Measurements from ENCODE around the gene NFIA. TPM values are rescaled to one million over a fixed set of nuclear protein-coding genes. Genes with fewer than 3 reads are reported as not detected.
A peak's percentile ranks its signal among the peaks of the same experiment; 100 is the strongest.
"Not testable (repeated sequence)": the region's sequence is repeated elsewhere in the genome, so short reads cannot be mapped to it uniquely, and the experiment has no call there.

NFIA gene
- total and polyA plus RNA-seq, 2 donors: 18.1 to 105 TPM

GRCh38 chr1:61125895-61126294, 43.5 kb downstream of the NFIA start:
- DNase-seq (ENCODE audit: extremely low spot score): no peak
- no peaks in the 10 kb centered on the region for H3K36me3 ChIP-seq (ENCODE audit: insufficient read depth)
- peaks cover 3% of the 10 kb centered on the region for H3K4me1 ChIP-seq (ENCODE audit: insufficient read depth)
- WGBS: 36% methylated on average over 3 of the region's 3 CpGs
- H3K27ac ChIP-seq (ENCODE audit: low read depth): no peak overlapping the region
- no peak overlapping the region for H3K4me3 ChIP-seq (ENCODE audit: low read depth, low read length)

- WGBS: 98% methylated on average over 12 of the region's 12 CpGs
- not testable (repeated sequence) for H3K4me1 ChIP-seq (ENCODE audit: insufficient read depth); H3K36me3 ChIP-seq (ENCODE audit: insufficient read depth); H3K4me3 ChIP-seq (ENCODE audit: low read depth, low read length); H3K27ac ChIP-seq (ENCODE audit: low read depth); DNase-seq (ENCODE audit: extremely low spot score)
Observed at GRCh38 chr1:61126843-61127242, 44.5 kb downstream of the NFIA start.

GRCh38 chr1:61130338-61131000, 48.1 kb downstream of the NFIA start:
- no peak for DNase-seq (ENCODE audit: extremely low spot score)
- no peaks in the 10 kb centered on the region for H3K36me3 ChIP-seq (ENCODE audit: insufficient read depth)
- no peaks in the 10 kb centered on the region for H3K4me1 ChIP-seq (ENCODE audit: insufficient read depth)
- no peak overlapping the region for H3K4me3 ChIP-seq (ENCODE audit: low read depth, low read length)
- 94% methylated on average over 6 of the region's 6 CpGs for WGBS
- H3K27ac ChIP-seq (ENCODE audit: low read depth): no peak overlapping the region

- H3K27ac ChIP-seq (ENCODE audit: low read depth): no peak overlapping the region
- no peaks in the 10 kb centered on the region for H3K36me3 ChIP-seq (ENCODE audit: insufficient read depth)
- DNase-seq (ENCODE audit: extremely low spot score): no peak
- no peak overlapping the region for H3K4me3 ChIP-seq (ENCODE audit: low read depth, low read length)
- no peaks in the 10 kb centered on the region for H3K4me1 ChIP-seq (ENCODE audit: insufficient read depth)
Observed at GRCh38 chr1:61131248-61131647, 48.9 kb downstream of the NFIA start.

DNA sequence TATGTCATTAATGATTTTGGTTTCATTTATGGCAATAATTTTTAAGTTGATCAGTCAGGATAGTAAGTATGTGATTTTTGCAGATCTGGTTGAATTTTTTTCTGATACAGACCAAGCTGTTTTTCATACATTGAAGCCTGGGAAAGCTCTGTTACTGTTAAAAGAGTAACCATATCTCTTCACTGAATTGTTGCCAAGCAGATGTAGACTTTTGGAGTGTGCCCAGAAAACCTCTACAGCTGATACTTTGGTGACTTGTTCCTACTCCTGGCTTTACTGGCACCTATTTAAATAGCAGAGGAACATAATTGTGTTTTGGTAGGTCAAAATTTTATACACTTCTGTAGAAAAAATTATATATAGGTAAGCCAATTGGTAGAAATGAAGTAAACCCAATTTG, 49.4 kb downstream of the NFIA start:
- H3K4me3 ChIP-seq (ENCODE audit: low read depth, low read length): no peak overlapping the region
- no peaks in the 10 kb centered on the region for H3K36me3 ChIP-seq (ENCODE audit: insufficient read depth)
- no peak overlapping the region for H3K27ac ChIP-seq (ENCODE audit: low read depth)
- DNase-seq (ENCODE audit: extremely low spot score): no peak
- no peaks in the 10 kb centered on the region for H3K4me1 ChIP-seq (ENCODE audit: insufficient read depth)

GRCh38 chr1:61132176-61132638, 49.8 kb downstream of the NFIA start:
- DNase-seq (ENCODE audit: extremely low spot score): no peak
- H3K27ac ChIP-seq (ENCODE audit: low read depth): peak overlapping the region; percentile 83
- WGBS: 6% methylated on average over 5 of the region's 5 CpGs
- no peaks in the 10 kb centered on the region for H3K4me1 ChIP-seq (ENCODE audit: insufficient read depth)
- H3K4me3 ChIP-seq (ENCODE audit: low read depth, low read length): peak overlapping the region; percentile 18
- H3K36me3 ChIP-seq (ENCODE audit: insufficient read depth): no peaks in the 10 kb centered on the region

GRCh38 chr1:61132645-61133334, 50.4 kb downstream of the NFIA start:
- Histone ChIP-seq H3K27ac (ENCODE audit: low read depth) (peak overlapping the region; percentile 83), H3K4me3 (ENCODE audit: low read depth, low read length) (peak overlapping the region; percentile 18), H3K36me3 (ENCODE audit: insufficient read depth) (no peaks in the 10 kb centered on the region), H3K4me1 (ENCODE audit: insufficient read depth) (no peaks in the 10 kb centered on the region)
- peak; percentile 57 for DNase-seq (ENCODE audit: extremely low spot score)
- 10% methylated on average over 6 of the region's 6 CpGs for WGBS

DNA sequence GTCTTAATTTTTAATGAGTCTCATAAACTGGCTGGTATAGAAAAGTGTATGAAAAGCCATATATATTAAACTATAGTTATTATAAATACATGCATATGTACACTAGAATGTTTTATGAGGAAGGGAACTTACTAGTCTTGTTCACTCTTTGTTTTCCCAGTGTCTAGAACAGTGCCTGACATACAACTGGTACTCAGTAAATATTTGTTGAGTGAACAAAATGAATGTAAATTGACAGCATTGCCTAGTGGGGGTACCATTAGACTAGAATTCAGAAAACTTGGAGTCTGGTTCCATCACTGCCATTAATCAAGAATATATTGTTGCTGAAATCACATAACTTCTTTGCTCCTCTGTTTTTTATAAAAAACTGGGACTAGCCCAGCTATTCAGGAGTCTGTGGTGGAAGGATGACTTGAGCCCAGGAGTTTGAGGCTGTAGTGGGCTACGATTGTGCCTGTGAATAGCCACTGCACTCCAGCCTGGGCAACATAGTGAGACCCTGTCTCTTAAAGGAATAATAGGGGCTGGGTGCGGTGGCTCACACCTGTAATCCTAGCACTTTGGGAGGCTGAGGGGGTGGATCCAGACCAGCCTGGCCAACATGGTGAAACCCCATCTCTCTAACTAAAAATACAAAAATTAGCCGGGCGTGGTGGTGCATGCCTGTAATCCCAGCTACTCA, 51.1 kb downstream of the NFIA start:
- H3K36me3 ChIP-seq (ENCODE audit: insufficient read depth): no peaks in the 10 kb centered on the region
- H3K4me3 ChIP-seq (ENCODE audit: low read depth, low read length): no peak overlapping the region
- no peak overlapping the region for H3K27ac ChIP-seq (ENCODE audit: low read depth)
- 95% methylated on average over 4 of the region's 4 CpGs for WGBS
- H3K4me1 ChIP-seq (ENCODE audit: insufficient read depth): no peaks in the 10 kb centered on the region
- DNase-seq (ENCODE audit: extremely low spot score): no peak

GRCh38 chr1:61135291-61135690, 52.9 kb downstream of the NFIA start:
- Histone ChIP-seq H3K4me3 (ENCODE audit: low read depth, low read length) (no peak overlapping the region), H3K4me1 (ENCODE audit: insufficient read depth) (no peaks in the 10 kb centered on the region), H3K27ac (ENCODE audit: low read depth) (no peak overlapping the region), H3K36me3 (ENCODE audit: insufficient read depth) (no peaks in the 10 kb centered on the region)
- DNase-seq (ENCODE audit: extremely low spot score): no peak
- WGBS: 98% methylated on average over 3 of the region's 3 CpGs

DNA sequence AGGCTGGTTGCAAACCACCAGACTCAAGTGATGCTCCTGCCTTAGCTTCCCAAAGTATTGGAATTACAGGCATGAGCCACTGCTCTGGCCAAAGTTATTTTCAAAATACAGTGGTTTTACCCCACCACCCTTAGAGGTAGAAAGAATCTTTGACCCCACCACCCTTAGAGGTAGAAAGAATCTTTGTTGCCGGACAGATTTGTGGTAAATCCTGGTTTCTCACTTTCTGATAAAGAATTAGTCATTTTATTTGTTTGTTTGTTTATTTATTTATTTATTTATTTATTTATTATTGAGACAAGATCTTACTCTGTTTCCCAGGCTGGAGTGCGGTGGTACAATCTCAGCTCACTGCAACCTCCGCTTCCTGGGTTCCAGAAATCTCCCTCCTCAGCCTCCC, 55.9 kb downstream of the NFIA start:
- no peak overlapping the region for H3K4me3 ChIP-seq (ENCODE audit: low read depth, low read length)
- no peak overlapping the region for H3K27ac ChIP-seq (ENCODE audit: low read depth)
- 99% methylated on average over 3 of the region's 3 CpGs for WGBS
- H3K4me1 ChIP-seq (ENCODE audit: insufficient read depth): peaks cover 3% of the 10 kb centered on the region
- DNase-seq (ENCODE audit: extremely low spot score): no peak
- H3K36me3 ChIP-seq (ENCODE audit: insufficient read depth): no peaks in the 10 kb centered on the region

DNA sequence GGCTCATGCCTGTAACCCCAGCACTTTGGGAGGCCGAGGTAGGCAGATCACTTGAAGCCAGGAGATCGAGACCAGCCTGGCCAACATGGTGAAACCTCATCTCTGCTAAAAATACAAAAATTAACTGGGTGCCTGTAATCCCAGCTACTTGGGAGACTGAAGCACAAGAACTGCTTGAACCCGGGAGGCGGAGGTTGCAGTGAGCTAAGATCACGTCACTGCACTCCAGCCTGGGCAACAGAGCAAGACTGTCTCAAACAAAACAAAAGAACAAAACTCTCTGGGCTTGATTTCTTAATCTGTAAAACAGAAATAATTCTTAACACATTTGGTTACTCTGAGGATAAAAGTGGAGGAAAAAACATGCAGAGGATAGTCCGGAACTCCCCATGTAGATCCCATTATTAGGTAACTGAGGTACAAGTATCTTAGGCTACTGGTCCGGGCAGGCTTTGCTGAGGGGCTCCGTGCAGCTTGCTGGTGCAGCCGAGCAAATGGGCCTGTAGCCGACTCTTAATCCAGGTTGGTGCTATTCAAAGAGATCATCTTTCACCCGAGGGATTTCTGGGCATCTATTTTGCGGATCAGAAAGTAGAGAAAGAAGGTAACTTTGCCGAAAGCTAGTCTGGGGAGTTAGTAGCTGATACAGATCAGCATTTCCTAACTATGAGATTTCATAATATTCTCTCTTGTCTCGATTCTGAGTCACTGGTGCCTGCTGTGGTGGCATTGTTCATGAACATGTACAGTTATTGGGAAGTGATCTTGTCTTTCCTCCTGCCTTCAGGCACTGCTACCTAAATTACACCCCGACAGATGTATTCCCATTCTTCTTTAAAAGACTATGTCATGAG, 56.8 kb downstream of the NFIA start:
- Histone ChIP-seq H3K4me3 (ENCODE audit: low read depth, low read length) (no peak overlapping the region), H3K27ac (ENCODE audit: low read depth) (no peak overlapping the region), H3K36me3 (ENCODE audit: insufficient read depth) (no peaks in the 10 kb centered on the region), H3K4me1 (ENCODE audit: insufficient read depth) (peaks cover 3% of the 10 kb centered on the region)
- no peak for DNase-seq (ENCODE audit: extremely low spot score)
- 76% methylated on average over 15 of the region's 15 CpGs for WGBS

- Histone ChIP-seq H3K27ac (ENCODE audit: low read depth) (no peak overlapping the region), H3K36me3 (ENCODE audit: insufficient read depth) (no peaks in the 10 kb centered on the region), H3K4me3 (ENCODE audit: low read depth, low read length) (no peak overlapping the region), H3K4me1 (ENCODE audit: insufficient read depth) (peaks cover 3% of the 10 kb centered on the region)
- DNase-seq (ENCODE audit: extremely low spot score): no peak
- 75% methylated on average over 7 of the region's 7 CpGs for WGBS
Observed at GRCh38 chr1:61139775-61140549, 57.6 kb downstream of the NFIA start.

- Histone ChIP-seq H3K4me1 (ENCODE audit: insufficient read depth) (peaks cover 3% of the 10 kb centered on the region), H3K4me3 (ENCODE audit: low read depth, low read length) (no peak overlapping the region), H3K36me3 (ENCODE audit: insufficient read depth) (no peaks in the 10 kb centered on the region), H3K27ac (ENCODE audit: low read depth) (no peak overlapping the region)
- WGBS: 78% methylated on average over 3 of the region's 3 CpGs
- DNase-seq (ENCODE audit: extremely low spot score): no peak
Observed at GRCh38 chr1:61140778-61141177, 58.4 kb downstream of the NFIA start.

All from urinary bladder (tissue), 4 donors.